Panc1 (cell line): ENCODE data around the gene MYO7A. TPM values are rescaled to one million over a fixed set of nuclear protein-coding genes. Genes with fewer than 3 reads are reported as not detected.

Experiments
- ATAC-seq: fragments of 200-7000 bp; cut with Tn5 transposase; 2 replicates; pipeline ENCODE4 v1.9.1; 2020; ENCODE audit warnings: mild to moderate bottlenecking, moderate library complexity
- BruUV-seq: library from RNA; stranded (reverse); fragments of 400-500 nt; replicated peaks from 2 replicates; lab custom pipeline; 2021; lab: Mats Ljungman, UMichigan
- CTCF ChIA-PET: fragments of 300-600 bp; sonication (Branson Sonifier 250); formaldehyde crosslinking; loops from one replicate; lab custom pipeline; 2022; ENCODE audit warnings: antibody characterized with exemption; lab: Charles Lee
- POLR2A ChIA-PET: fragments of 300-600 bp; sonication (Branson Sonifier 250); formaldehyde crosslinking; loops from one replicate; lab custom pipeline; 2022; ENCODE audit warnings: antibody characterized with exemption; lab: Charles Lee
- DNase-seq: peaks from one replicate; pipeline ENCODE4 v3.0.0-alpha.2; 2010; ENCODE audit warnings: low read depth, low spot score
- H3K27ac ChIP-seq: 2 replicates; pipeline ENCODE4 v1.5.1; 2011; ENCODE audit warnings: mild to moderate bottlenecking, low read length, inconsistent platforms
- H3K27me3 ChIP-seq: fragments of 200-500 bp; sonication (Bioruptor generic); 2 replicates; pipeline ENCODE4 v1.6.0; 2014; ENCODE audit warnings: low read length, inconsistent platforms; ENCODE audit not compliant: control insufficient read depth, insufficient read depth
- H3K36me3 ChIP-seq: fragments of 200-500 bp; sonication (Bioruptor generic); 2 replicates; pipeline ENCODE4 v1.5.1; 2014; ENCODE audit warnings: inconsistent platforms, mild to moderate bottlenecking, low read length, moderate library complexity; ENCODE audit not compliant: control insufficient read depth, insufficient read depth
- H3K4me1 ChIP-seq: 2 replicates; pipeline ENCODE4 v1.5.1; 2011; ENCODE audit warnings: inconsistent platforms, mild to moderate bottlenecking, low read length, moderate library complexity; ENCODE audit not compliant: control insufficient read depth, insufficient read depth
- H3K4me3 ChIP-seq, 2 experiments: 2 replicates each; pipeline ENCODE4 v1.5.1; 2011 to 2012; ENCODE audit warnings: low read depth in 2 of 2, low read length in 2 of 2, mild to moderate bottlenecking in 2 of 2, inconsistent platforms in 1 of 2, moderate library complexity in 1 of 2
- H3K9me3 ChIP-seq: fragments of 200-500 bp; sonication (Bioruptor generic); 2 replicates; pipeline ENCODE4 v1.5.1; 2014; ENCODE audit warnings: low read depth, mild to moderate bottlenecking, inconsistent platforms, low read length, moderate library complexity; ENCODE audit not compliant: control insufficient read depth, insufficient read depth
- CTCF ChIP-seq: fragments of 450-650 bp; IDR thresholded peaks from 2 replicates; pipeline ENCODE4 v1.5.1; 2017; ENCODE audit warnings: mild to moderate bottlenecking
- POLR2AphosphoS5 ChIP-seq: IDR thresholded peaks from 2 replicates; pipeline ENCODE4 v1.6.1; 2012; ENCODE audit warnings: mild to moderate bottlenecking, low read depth, low read length, moderate library complexity
- REST ChIP-seq, 2 experiments: IDR thresholded peaks; 2 replicates each; pipeline ENCODE4 v1.6.1; 2011 to 2012; ENCODE audit warnings: low read depth in 2 of 2, control low read depth in 1 of 2, low read length in 1 of 2, mild to moderate bottlenecking in 1 of 2, moderate library complexity in 1 of 2; ENCODE audit not compliant: insufficient read depth in 1 of 2
- SIN3A ChIP-seq: IDR thresholded peaks from 2 replicates; pipeline ENCODE4 v1.6.1; 2012; ENCODE audit warnings: low read depth, mild to moderate bottlenecking, low read length, moderate library complexity, borderline replicate concordance; ENCODE audit not compliant: insufficient read depth
- TCF7L2 ChIP-seq: IDR thresholded peaks from 2 replicates; pipeline ENCODE4 v1.6.1; 2011; ENCODE audit warnings: mild to moderate bottlenecking, low read depth, low read length, inconsistent platforms
- in situ Hi-C: cut with HindIII; loops from 2 replicates; pipeline ENCODE4 v1.10.0; 2016; ENCODE audit warnings: low sequenced_read_pairs, low pct_unique_long_range_greater_than_20kb
- intact Hi-C: fragments of 100-400 bp; cut with micrococcal nuclease; formaldehyde crosslinking; loops from one replicate; pipeline ENCODE4 v1.10.0; 2022; ENCODE audit not compliant: unreplicated experiment
- total RNA-seq: library from RNA; stranded (reverse); gene quantifications from one replicate; pipeline ENCODE4 v1.2.1, GENCODE V29; 2021; ENCODE audit not compliant: unreplicated experiment

MYO7A gene
- total RNA-seq, 1 experiment from 2014 or later, result 1.3 TPM

- DNase-seq (no peak), ATAC-seq (no peak)
- POLR2A ChIA-PET, result no interaction called here
- Histone ChIP-seq H3K36me3 (no peaks in the 10 kb centered on the region), H3K27me3 (no peaks in the 10 kb centered on the region), H3K27ac (no peak overlapping the region), H3K4me1 (peaks cover 7% of the 10 kb centered on the region; the same call in 1 of the 2 replicates), H3K9me3 (no peaks in the 10 kb centered on the region), H3K4me3 (no peak overlapping the region)
- no peak for TF ChIP-seq CTCF
- TF ChIP-seq POLR2AphosphoS5, result no peak
- in situ Hi-C loops (no loop called here), intact Hi-C loops (no loop called here)
- CTCF ChIA-PET, result interaction anchor here (0.7 kb wide), 1 partner anchor 16 kb away, joined by 3 read pairs; no protein-coding TSS in a partner anchor
- no TSS peak for BruUV-seq
Observed at GRCh38 chr11:77124041-77124440, 4.0 kb upstream of the MYO7A start.

GRCh38 chr11:77124488-77124887 lies 3.6 kb upstream of the MYO7A start:
- intact Hi-C loops (no loop called here), in situ Hi-C loops (no loop called here)
- ChIA-PET POLR2A (no interaction called here), CTCF (no interaction called here)
- no peak overlapping the region for H3K27ac ChIP-seq
- no peak overlapping the region for H3K4me3 ChIP-seq
- no peaks in the 10 kb centered on the region for H3K36me3 ChIP-seq
- DNase-seq, result no peak
- no TSS peak for BruUV-seq
- no peaks in the 10 kb centered on the region for H3K27me3 ChIP-seq
- peaks cover 7% of the 10 kb centered on the region; the same call in 1 of the 2 replicates for H3K4me1 ChIP-seq
- H3K9me3 ChIP-seq, result no peaks in the 10 kb centered on the region
- no peak for ATAC-seq
- no peak for TF ChIP-seq POLR2AphosphoS5
- no peak for TF ChIP-seq TCF7L2
- TF ChIP-seq REST (IDR thresholded peaks at IDR 0.05; ENCODE audit: insufficient read depth in 1 of 2, low read depth in 2 of 2, low read length in 1 of 2), result no peak
- no peak for TF ChIP-seq SIN3A
- no peak for TF ChIP-seq CTCF
